ENCODE results near the gene APOBEC3B. TPM values are rescaled to one million over a fixed set of nuclear protein-coding genes. Genes with fewer than 3 reads are reported as not detected.
A peak's percentile ranks its signal among the peaks of the same experiment; 100 is the strongest.
"Not testable (repeated sequence)": the region's sequence is repeated elsewhere in the genome, so short reads cannot be mapped to it uniquely, and the experiment has no call there.

Gene APOBEC3B
- total and polyA plus RNA-seq, 9 of the 15 experiments (the other 6 are each of a cell fraction or from before 2014, with no cell fraction given), result 5.9 to 166 (median 43.2) TPM

DNA sequence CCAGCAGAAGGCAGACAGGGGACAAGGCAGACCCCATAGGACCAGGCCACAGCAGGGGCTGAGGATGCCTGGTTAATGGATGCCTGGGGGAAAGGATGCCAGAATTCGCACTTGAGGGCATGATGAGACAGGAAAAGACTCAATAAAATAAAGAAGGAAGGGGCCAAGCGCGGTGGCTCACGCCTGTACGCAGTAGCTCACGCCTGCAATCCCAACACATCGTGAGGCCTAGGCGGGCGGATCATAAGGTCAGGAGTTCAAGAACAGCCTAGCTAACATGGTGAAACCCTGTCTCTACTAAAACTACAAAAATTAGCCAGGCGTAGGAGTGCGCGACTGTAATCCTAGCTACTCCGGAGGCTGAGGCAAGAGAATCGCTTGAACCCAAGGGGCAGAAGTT lies 48.6 kb downstream of the APOBEC3B start:
- BruUV-seq (replicated peaks), result no TSS peak
- ATAC-seq (no peak), DNase-seq (ENCODE audit: extremely low read depth in 1 of 4, low spot score in 3 of 4) (no peak), FAIRE-seq (no peak)
- Histone ChIP-seq H3K4me1 (replicated peaks in 1 of 2; ENCODE audit: control insufficient read depth in 2 of 2, insufficient read depth in 2 of 2, low read length in 2 of 2) (peaks cover 3 to 15% of the 10 kb centered on the region in 2 experiments; a peak in 3 of 5 replicates), H3K9me1 (ENCODE audit: control insufficient read depth, insufficient read depth, low read length) (no peaks in the 10 kb centered on the region), H3K27ac (ENCODE audit: extremely low read depth, low read depth, low read length) (no peak overlapping the region), H3K27me3 (ENCODE audit: control insufficient read depth in 2 of 2, insufficient read depth in 2 of 2, low read length in 2 of 2) (no peaks in the 10 kb centered on the region), H2AFZ (ENCODE audit: low read depth, low read length) (no peak overlapping the region), H3K9me3 (replicated peaks; ENCODE audit: control insufficient read depth, insufficient read depth, low read depth, low read length) (no peaks in the 10 kb centered on the region), H3K4me3 (no peak overlapping the region), H4K20me1 (replicated peaks; ENCODE audit: control insufficient read depth, insufficient read depth, low read length) (no peaks in the 10 kb centered on the region), H3K79me2 (ENCODE audit: control insufficient read depth, insufficient read depth, low read length) (no peaks in the 10 kb centered on the region), H3K4me2 (ENCODE audit: insufficient read depth, low read length) (no peak overlapping the region), H3K36me3 (ENCODE audit: control insufficient read depth, insufficient read depth, low read length) (peaks cover 2% of the 10 kb centered on the region; the same call in 1 of the 3 replicates), H3K9ac (ENCODE audit: insufficient read depth in 1 of 2, low read depth in 2 of 2, low read length in 2 of 2) (no peak overlapping the region)
- 85% methylated on average over 14 of the region's 14 CpGs for WGBS (ENCODE audit: insufficient coverage, low coverage, missing lambda C conversion rate)
- TF ChIP-seq, protein P1, sequence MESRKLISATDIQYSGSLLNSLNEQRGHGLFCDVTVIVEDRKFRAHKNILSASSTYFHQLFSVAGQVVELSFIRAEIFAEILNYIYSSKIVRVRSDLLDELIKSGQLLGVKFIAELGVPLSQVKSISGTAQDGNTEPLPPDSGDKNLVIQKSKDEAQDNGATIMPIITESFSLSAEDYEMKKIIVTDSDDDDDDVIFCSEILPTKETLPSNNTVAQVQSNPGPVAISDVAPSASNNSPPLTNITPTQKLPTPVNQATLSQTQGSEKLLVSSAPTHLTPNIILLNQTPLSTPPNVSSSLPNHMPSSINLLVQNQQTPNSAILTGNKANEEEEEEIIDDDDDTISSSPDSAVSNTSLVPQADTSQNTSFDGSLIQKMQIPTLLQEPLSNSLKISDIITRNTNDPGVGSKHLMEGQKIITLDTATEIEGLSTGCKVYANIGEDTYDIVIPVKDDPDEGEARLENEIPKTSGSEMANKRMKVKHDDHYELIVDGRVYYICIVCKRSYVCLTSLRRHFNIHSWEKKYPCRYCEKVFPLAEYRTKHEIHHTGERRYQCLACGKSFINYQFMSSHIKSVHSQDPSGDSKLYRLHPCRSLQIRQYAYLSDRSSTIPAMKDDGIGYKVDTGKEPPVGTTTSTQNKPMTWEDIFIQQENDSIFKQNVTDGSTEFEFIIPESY (CRISPR knock-in tag; IDR thresholded peaks at IDR 0.05), result peak; percentile 86
- TF ChIP-seq HDAC6 (IDR thresholded peaks at IDR 0.05; ENCODE audit: low read depth, low read length), result no peak
- ChIA-PET POLR2A (no interaction called here), CTCF (ENCODE audit: low intra/inter-chr PET ratio) (no interaction called here)
- intact Hi-C loops (cut with micrococcal nuclease) (no loop called here), in situ Hi-C loops (cut with MboI) (no loop called here)

DNA sequence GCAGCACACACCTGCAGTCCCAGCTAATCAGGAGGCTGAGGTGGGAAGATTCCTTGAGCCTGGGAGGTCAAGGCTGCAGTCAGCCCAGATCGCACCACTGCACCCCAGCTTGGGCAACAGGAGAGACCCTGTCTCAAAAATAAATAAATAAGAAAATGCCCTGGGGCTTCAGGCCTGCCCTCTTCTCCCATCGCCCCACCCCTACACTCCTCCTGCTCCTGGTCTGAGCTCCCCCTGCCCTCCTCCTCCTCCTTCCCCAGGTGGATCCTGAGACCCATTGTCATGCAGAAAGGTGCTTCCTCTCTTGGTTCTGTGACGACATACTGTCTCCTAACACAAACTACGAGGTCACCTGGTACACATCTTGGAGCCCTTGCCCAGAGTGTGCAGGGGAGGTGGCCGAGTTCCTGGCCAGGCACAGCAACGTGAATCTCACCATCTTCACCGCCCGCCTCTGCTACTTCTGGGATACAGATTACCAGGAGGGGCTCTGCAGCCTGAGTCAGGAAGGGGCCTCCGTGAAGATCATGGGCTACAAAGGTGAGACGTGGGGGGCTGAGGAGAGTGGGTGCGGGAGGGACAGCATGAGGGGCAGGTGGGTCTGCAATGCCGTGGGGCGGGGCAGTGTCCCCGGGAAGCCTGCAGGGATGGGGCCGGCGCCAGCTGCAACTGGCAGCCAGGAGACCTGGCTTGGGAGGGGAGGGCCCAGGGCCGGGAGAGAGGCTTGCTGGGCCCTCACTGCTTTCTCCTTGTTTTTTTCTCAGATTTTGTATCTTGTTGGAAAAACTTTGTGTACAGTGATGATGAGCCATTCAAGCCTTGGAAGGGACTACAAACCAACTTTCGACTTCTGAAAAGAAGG lies 49.5 kb downstream of the APOBEC3B start:
- FAIRE-seq; H3K9ac ChIP-seq (ENCODE audit: insufficient read depth in 1 of 2, low read depth in 2 of 2, low read length in 2 of 2); H3K27me3 ChIP-seq (ENCODE audit: control insufficient read depth in 2 of 2, insufficient read depth in 2 of 2, low read length in 2 of 2); DNase-seq (ENCODE audit: extremely low read depth in 1 of 4, low spot score in 3 of 4); H3K4me2 ChIP-seq (ENCODE audit: insufficient read depth, low read length); ATAC-seq; H3K79me2 ChIP-seq (ENCODE audit: control insufficient read depth, insufficient read depth, low read length); in situ Hi-C loops (cut with MboI); H3K36me3 ChIP-seq (ENCODE audit: control insufficient read depth, insufficient read depth, low read length); BruUV-seq (replicated peaks); intact Hi-C loops (cut with micrococcal nuclease); H3K9me3 ChIP-seq (replicated peaks; ENCODE audit: control insufficient read depth, insufficient read depth, low read depth, low read length); H3K27ac ChIP-seq (ENCODE audit: extremely low read depth, low read depth, low read length); H4K20me1 ChIP-seq (replicated peaks; ENCODE audit: control insufficient read depth, insufficient read depth, low read length); H2AFZ ChIP-seq (ENCODE audit: low read depth, low read length); H3K4me3 ChIP-seq; CTCF ChIA-PET (ENCODE audit: low intra/inter-chr PET ratio); POLR2A ChIA-PET; H3K9me1 ChIP-seq (ENCODE audit: control insufficient read depth, insufficient read depth, low read length): not testable (repeated sequence)
- peaks cover 3 to 15% of the 10 kb centered on the region in 2 experiments; a peak in 3 of 5 replicates for H3K4me1 ChIP-seq (replicated peaks in 1 of 2; ENCODE audit: control insufficient read depth in 2 of 2, insufficient read depth in 2 of 2, low read length in 2 of 2)
- WGBS (ENCODE audit: insufficient coverage, low coverage, missing lambda C conversion rate), result 86% methylated on average over 5 of the region's 18 CpGs

DNA sequence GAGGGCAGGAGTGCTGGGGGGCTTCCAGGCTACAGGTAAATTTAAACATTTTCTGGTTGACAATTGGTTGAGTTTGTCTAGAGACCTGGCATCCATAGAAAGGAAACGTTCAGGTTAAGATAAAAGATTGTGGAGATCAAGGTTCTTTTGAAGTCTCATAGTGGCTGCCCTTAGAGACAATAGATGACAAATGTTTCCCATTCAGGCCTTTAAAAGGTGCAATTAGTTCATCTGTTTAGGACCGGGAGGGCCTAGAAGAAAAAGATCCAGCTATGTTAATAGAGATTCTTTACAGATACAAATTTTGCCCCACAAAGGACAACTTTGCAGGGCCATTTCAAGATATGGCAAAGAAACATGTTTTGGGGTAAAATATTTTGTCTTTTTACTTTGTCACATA lies 54.9 kb downstream of the APOBEC3B start:
- H3K9me1 ChIP-seq (ENCODE audit: control insufficient read depth, insufficient read depth, low read length); H3K4me3 ChIP-seq; H2AFZ ChIP-seq (ENCODE audit: low read depth, low read length); H3K79me2 ChIP-seq (ENCODE audit: control insufficient read depth, insufficient read depth, low read length); intact Hi-C loops (cut with micrococcal nuclease); H3K27ac ChIP-seq (ENCODE audit: extremely low read depth, low read depth, low read length); H4K20me1 ChIP-seq (replicated peaks; ENCODE audit: control insufficient read depth, insufficient read depth, low read length); ATAC-seq; H3K4me2 ChIP-seq (ENCODE audit: insufficient read depth, low read length); in situ Hi-C loops (cut with MboI); H3K9ac ChIP-seq (ENCODE audit: insufficient read depth in 1 of 2, low read depth in 2 of 2, low read length in 2 of 2); BruUV-seq (replicated peaks); DNase-seq (ENCODE audit: extremely low read depth in 1 of 4, low spot score in 3 of 4); CTCF ChIA-PET (ENCODE audit: low intra/inter-chr PET ratio); FAIRE-seq; H3K9me3 ChIP-seq (replicated peaks; ENCODE audit: control insufficient read depth, insufficient read depth, low read depth, low read length); H3K36me3 ChIP-seq (ENCODE audit: control insufficient read depth, insufficient read depth, low read length); H3K27me3 ChIP-seq (ENCODE audit: control insufficient read depth in 2 of 2, insufficient read depth in 2 of 2, low read length in 2 of 2): not testable (repeated sequence)
- POLR2A ChIA-PET, result interaction anchor here (0.7 kb wide), 1 partner anchor 9 kb away, joined by 3 read pairs; no protein-coding TSS in a partner anchor
- 11% methylated on average over 2 of the region's 2 CpGs for WGBS (ENCODE audit: insufficient coverage, low coverage, missing lambda C conversion rate)
- H3K4me1 ChIP-seq (replicated peaks in 1 of 2; ENCODE audit: control insufficient read depth in 2 of 2, insufficient read depth in 2 of 2, low read length in 2 of 2), result peaks cover 0 to 20% of the 10 kb centered on the region in 2 experiments; a peak in 4 of 5 replicates

All from K562 (cell line).